Astrocyte (in vitro differentiated cells and primary cell): Measurements from ENCODE around the gene EFNA2. TPM values are rescaled to one million over a fixed set of nuclear protein-coding genes. Genes with fewer than 3 reads are reported as not detected.

ENCODE experiments used
- DNase-seq: peaks from one replicate; pipeline ENCODE4 v3.0.0-alpha.2; 2010; ENCODE audit warnings: low read depth
- FAIRE-seq: peaks from 2 replicates; lab custom pipeline; 2011; peaks lifted over from hg19 to GRCh38; lab: Jason Lieb, UNC
- H2AFZ ChIP-seq: 2 replicates; pipeline ENCODE4 v1.6.0; 2012; ENCODE audit warnings: low read depth, low read length, inconsistent platforms
- H3K27ac ChIP-seq: 2 replicates; pipeline ENCODE4 v1.5.1; 2011; ENCODE audit warnings: low read depth, low read length, inconsistent platforms
- H3K27me3 ChIP-seq: 2 replicates; pipeline ENCODE4 v1.6.0; 2011; ENCODE audit warnings: low read length, inconsistent platforms; ENCODE audit not compliant: insufficient read depth
- H3K36me3 ChIP-seq: 2 replicates; pipeline ENCODE4 v1.5.1; 2011; ENCODE audit warnings: low read length, inconsistent platforms; ENCODE audit not compliant: insufficient read depth
- H3K4me1 ChIP-seq: 2 replicates; pipeline ENCODE4 v1.5.1; 2011; ENCODE audit warnings: low read length, inconsistent platforms; ENCODE audit not compliant: insufficient read depth
- H3K4me2 ChIP-seq: 2 replicates; pipeline ENCODE4 v1.6.0; 2012; ENCODE audit warnings: low read length, inconsistent platforms
- H3K4me3 ChIP-seq: 2 replicates; pipeline ENCODE4 v1.5.1; 2011; ENCODE audit warnings: low read depth, mild to moderate bottlenecking, low read length, inconsistent platforms; ENCODE audit not compliant: insufficient read depth
- H3K79me2 ChIP-seq: 2 replicates; pipeline ENCODE4 v1.6.0; 2012; ENCODE audit warnings: mild to moderate bottlenecking, low read length, inconsistent platforms; ENCODE audit not compliant: insufficient read depth
- H3K9ac ChIP-seq: 2 replicates; pipeline ENCODE4 v1.6.0; 2012; ENCODE audit warnings: mild to moderate bottlenecking, low read length, inconsistent platforms
- H3K9me3 ChIP-seq: 2 replicates; pipeline ENCODE4 v1.5.1; 2012; ENCODE audit warnings: low read depth, mild to moderate bottlenecking, low read length, inconsistent platforms; ENCODE audit not compliant: insufficient read depth
- H4K20me1 ChIP-seq: 2 replicates; pipeline ENCODE4 v1.6.0; 2012; ENCODE audit warnings: low read length, inconsistent platforms; ENCODE audit not compliant: insufficient read depth
- H3K27ac Mint-ChIP-seq: one replicate; pipeline ENCODE4 v1.8.0; 2021; ENCODE audit warnings: mild to moderate bottlenecking, mixed read lengths; ENCODE audit not compliant: unreplicated experiment
- H3K27me3 Mint-ChIP-seq: one replicate; pipeline ENCODE4 v1.8.0; 2021; ENCODE audit warnings: low read depth, mixed read lengths; ENCODE audit not compliant: unreplicated experiment
- H3K36me3 Mint-ChIP-seq: one replicate; pipeline ENCODE4 v1.8.0; 2021; ENCODE audit warnings: low read depth, mixed read lengths; ENCODE audit not compliant: unreplicated experiment
- H3K4me1 Mint-ChIP-seq: one replicate; pipeline ENCODE4 v1.8.0; 2021; ENCODE audit warnings: low read depth, mixed read lengths; ENCODE audit not compliant: unreplicated experiment
- H3K4me3 Mint-ChIP-seq: one replicate; pipeline ENCODE4 v1.8.0; 2021; ENCODE audit warnings: mild to moderate bottlenecking, moderate library complexity, mixed read lengths; ENCODE audit not compliant: unreplicated experiment
- H3K9me3 Mint-ChIP-seq: one replicate; pipeline ENCODE4 v1.8.0; 2021; ENCODE audit warnings: mild to moderate bottlenecking, mixed read lengths; ENCODE audit not compliant: unreplicated experiment
- CTCF ChIP-seq: IDR thresholded peaks from 2 replicates; pipeline ENCODE4 v1.5.1; 2011; ENCODE audit warnings: low read depth, mild to moderate bottlenecking, inconsistent platforms, low read length, moderate library complexity; ENCODE audit not compliant: insufficient read depth
- EZH2 ChIP-seq: IDR thresholded peaks from 2 replicates; pipeline ENCODE4 v1.6.1; 2012; ENCODE audit warnings: mild to moderate bottlenecking, low read length, inconsistent platforms; ENCODE audit not compliant: insufficient read depth
- total RNA-seq: library from RNA; stranded (reverse); gene quantifications from 2 replicates; pipeline ENCODE4 v1.2.1, GENCODE V29; 2021

Gene EFNA2
- total RNA-seq, 1 donor from 2014 or later, result 8.4 TPM

- peaks cover 6% of the 10 kb centered on the region for H3K27me3 Mint-ChIP-seq
- no peak overlapping the region for H3K4me3 Mint-ChIP-seq
- H3K27me3 ChIP-seq, result peaks cover 20% of the 10 kb centered on the region
- H3K9me3 ChIP-seq, result no peaks in the 10 kb centered on the region
- DNase-seq (no peak), FAIRE-seq (no peak)
- H3K4me1 Mint-ChIP-seq, result peaks cover 1% of the 10 kb centered on the region
- no peak for TF ChIP-seq EZH2
- no peak for TF ChIP-seq CTCF
- H2AFZ ChIP-seq, result no peak overlapping the region
- peaks cover 4% of the 10 kb centered on the region for H3K36me3 Mint-ChIP-seq
- no peaks in the 10 kb centered on the region for H3K9me3 Mint-ChIP-seq
- peaks cover under 1% of the 10 kb centered on the region for H3K4me1 ChIP-seq
- peaks cover 2% of the 10 kb centered on the region for H3K36me3 ChIP-seq
- no peak overlapping the region for H3K4me2 ChIP-seq
- H4K20me1 ChIP-seq, result peaks cover 30% of the 10 kb centered on the region
- no peak overlapping the region for H3K27ac Mint-ChIP-seq
- H3K9ac ChIP-seq, result no peak overlapping the region
- H3K4me3 ChIP-seq, result no peak overlapping the region
- peaks cover 2% of the 10 kb centered on the region for H3K79me2 ChIP-seq
- H3K27ac ChIP-seq, result no peak overlapping the region
These were observed 3.0 kb upstream of the EFNA2 start for GRCh38 chr19:1282588-1283206.

GRCh38 chr19:1283207-1283916 is 2.3 kb upstream of the EFNA2 start:
- Histone ChIP-seq H3K4me3 (no peak overlapping the region), H3K36me3 (peaks cover 2% of the 10 kb centered on the region), H4K20me1 (peaks cover 30% of the 10 kb centered on the region), H3K79me2 (peaks cover 2% of the 10 kb centered on the region), H3K9me3 (no peaks in the 10 kb centered on the region), H3K4me1 (peaks cover 2% of the 10 kb centered on the region), H3K4me2 (no peak overlapping the region), H2AFZ (no peak overlapping the region), H3K27me3 (peaks cover 21% of the 10 kb centered on the region), H3K9ac (no peak overlapping the region), H3K27ac (no peak overlapping the region)
- DNase-seq (no peak), FAIRE-seq (no peak)
- no peak overlapping the region for H3K4me3 Mint-ChIP-seq
- peaks cover 1% of the 10 kb centered on the region for H3K4me1 Mint-ChIP-seq
- no peak overlapping the region for H3K27ac Mint-ChIP-seq
- H3K27me3 Mint-ChIP-seq, result peaks cover 6% of the 10 kb centered on the region
- H3K9me3 Mint-ChIP-seq, result no peaks in the 10 kb centered on the region
- TF ChIP-seq EZH2, result no peak
- no peak for TF ChIP-seq CTCF
- peaks cover 4% of the 10 kb centered on the region for H3K36me3 Mint-ChIP-seq

GRCh38 chr19:1283917-1284292 is 1.8 kb upstream of the EFNA2 start:
- no peak overlapping the region for H3K27ac ChIP-seq

More at GRCh38 chr19:1283917-1284292, 1.8 kb upstream of the EFNA2 start:
- H3K4me1 ChIP-seq, result peaks cover 2% of the 10 kb centered on the region
- H3K9me3 Mint-ChIP-seq, result no peaks in the 10 kb centered on the region
- H3K4me3 Mint-ChIP-seq, result no peak overlapping the region
- H4K20me1 ChIP-seq, result peaks cover 28% of the 10 kb centered on the region
- DNase-seq (no peak), FAIRE-seq (no peak)
- no peak overlapping the region for H3K4me2 ChIP-seq
- no peaks in the 10 kb centered on the region for H3K9me3 ChIP-seq
- H3K27me3 Mint-ChIP-seq, result peaks cover 6% of the 10 kb centered on the region
- TF ChIP-seq EZH2 (no peak), CTCF (no peak)
- H3K4me1 Mint-ChIP-seq, result peaks cover 1% of the 10 kb centered on the region
- no peak overlapping the region for H3K9ac ChIP-seq
- H3K27ac Mint-ChIP-seq, result no peak overlapping the region
- H3K36me3 ChIP-seq, result peaks cover 2% of the 10 kb centered on the region
- peaks cover 2% of the 10 kb centered on the region for H3K79me2 ChIP-seq
- H3K27me3 ChIP-seq, result peaks cover 21% of the 10 kb centered on the region
- H3K4me3 ChIP-seq, result no peak overlapping the region
- H2AFZ ChIP-seq, result no peak overlapping the region
- peaks cover 4% of the 10 kb centered on the region for H3K36me3 Mint-ChIP-seq
